ENCODE results near the gene LONRF2.

DNA sequence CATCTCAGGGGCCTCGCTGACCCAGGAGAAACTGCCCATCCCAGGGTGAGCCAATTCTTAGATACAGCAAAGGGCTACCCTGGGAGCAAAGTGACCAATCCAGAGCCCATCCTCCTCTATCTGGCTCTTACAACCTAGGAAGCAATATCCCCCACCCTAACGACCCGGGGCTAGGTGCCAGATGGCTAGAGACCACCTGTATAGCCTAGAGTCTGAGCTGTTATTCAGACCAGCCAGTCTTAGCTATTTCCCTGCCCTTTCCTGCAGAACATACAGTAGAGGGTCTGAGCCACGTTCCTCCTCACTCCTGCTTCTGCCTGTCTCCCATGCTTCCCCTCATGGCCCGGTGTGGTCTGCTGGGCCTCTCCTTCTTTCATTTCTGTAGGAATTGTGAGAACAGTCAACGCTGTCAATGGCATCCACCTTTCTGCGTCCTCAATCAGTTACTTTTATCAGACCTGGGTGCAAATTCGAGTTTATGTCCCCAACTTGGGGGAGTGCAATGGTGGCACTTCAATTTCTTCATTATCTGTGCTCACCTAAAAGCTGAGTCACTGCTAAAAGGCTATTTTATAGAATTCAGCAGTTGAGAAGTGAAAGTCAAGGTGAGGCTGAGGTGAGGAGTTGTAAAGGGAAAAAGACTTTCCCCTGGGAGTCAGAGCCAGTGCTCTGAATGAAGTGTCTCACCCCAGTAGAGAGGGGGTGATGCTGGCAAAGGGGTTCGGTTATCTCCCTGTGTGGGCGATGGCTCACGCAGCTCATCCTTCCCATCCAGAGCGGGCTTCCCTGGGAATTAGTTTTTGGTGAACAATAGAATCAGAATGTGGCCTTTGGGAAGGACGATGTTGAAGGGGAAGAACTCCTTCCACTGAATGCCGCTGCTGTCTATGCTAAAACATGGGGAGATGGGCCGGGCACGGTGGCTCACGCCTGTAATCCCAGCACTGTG lies 42.4 kb downstream of the LONRF2 start:
- TF ChIP-seq, protein P1, sequence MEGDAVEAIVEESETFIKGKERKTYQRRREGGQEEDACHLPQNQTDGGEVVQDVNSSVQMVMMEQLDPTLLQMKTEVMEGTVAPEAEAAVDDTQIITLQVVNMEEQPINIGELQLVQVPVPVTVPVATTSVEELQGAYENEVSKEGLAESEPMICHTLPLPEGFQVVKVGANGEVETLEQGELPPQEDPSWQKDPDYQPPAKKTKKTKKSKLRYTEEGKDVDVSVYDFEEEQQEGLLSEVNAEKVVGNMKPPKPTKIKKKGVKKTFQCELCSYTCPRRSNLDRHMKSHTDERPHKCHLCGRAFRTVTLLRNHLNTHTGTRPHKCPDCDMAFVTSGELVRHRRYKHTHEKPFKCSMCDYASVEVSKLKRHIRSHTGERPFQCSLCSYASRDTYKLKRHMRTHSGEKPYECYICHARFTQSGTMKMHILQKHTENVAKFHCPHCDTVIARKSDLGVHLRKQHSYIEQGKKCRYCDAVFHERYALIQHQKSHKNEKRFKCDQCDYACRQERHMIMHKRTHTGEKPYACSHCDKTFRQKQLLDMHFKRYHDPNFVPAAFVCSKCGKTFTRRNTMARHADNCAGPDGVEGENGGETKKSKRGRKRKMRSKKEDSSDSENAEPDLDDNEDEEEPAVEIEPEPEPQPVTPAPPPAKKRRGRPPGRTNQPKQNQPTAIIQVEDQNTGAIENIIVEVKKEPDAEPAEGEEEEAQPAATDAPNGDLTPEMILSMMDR (conservative IDR thresholded peaks at IDR 0.05; ENCODE audit: low read depth, low read length) = no peak
- TF ChIP-seq EZH2 (IDR thresholded peaks at IDR 0.05; ENCODE audit: low read length, unreplicated experiment) = no peak
